ENCODE measurements around the gene ARID5B.

ARID5B gene, protein sequence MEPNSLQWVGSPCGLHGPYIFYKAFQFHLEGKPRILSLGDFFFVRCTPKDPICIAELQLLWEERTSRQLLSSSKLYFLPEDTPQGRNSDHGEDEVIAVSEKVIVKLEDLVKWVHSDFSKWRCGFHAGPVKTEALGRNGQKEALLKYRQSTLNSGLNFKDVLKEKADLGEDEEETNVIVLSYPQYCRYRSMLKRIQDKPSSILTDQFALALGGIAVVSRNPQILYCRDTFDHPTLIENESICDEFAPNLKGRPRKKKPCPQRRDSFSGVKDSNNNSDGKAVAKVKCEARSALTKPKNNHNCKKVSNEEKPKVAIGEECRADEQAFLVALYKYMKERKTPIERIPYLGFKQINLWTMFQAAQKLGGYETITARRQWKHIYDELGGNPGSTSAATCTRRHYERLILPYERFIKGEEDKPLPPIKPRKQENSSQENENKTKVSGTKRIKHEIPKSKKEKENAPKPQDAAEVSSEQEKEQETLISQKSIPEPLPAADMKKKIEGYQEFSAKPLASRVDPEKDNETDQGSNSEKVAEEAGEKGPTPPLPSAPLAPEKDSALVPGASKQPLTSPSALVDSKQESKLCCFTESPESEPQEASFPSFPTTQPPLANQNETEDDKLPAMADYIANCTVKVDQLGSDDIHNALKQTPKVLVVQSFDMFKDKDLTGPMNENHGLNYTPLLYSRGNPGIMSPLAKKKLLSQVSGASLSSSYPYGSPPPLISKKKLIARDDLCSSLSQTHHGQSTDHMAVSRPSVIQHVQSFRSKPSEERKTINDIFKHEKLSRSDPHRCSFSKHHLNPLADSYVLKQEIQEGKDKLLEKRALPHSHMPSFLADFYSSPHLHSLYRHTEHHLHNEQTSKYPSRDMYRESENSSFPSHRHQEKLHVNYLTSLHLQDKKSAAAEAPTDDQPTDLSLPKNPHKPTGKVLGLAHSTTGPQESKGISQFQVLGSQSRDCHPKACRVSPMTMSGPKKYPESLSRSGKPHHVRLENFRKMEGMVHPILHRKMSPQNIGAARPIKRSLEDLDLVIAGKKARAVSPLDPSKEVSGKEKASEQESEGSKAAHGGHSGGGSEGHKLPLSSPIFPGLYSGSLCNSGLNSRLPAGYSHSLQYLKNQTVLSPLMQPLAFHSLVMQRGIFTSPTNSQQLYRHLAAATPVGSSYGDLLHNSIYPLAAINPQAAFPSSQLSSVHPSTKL

DNA sequence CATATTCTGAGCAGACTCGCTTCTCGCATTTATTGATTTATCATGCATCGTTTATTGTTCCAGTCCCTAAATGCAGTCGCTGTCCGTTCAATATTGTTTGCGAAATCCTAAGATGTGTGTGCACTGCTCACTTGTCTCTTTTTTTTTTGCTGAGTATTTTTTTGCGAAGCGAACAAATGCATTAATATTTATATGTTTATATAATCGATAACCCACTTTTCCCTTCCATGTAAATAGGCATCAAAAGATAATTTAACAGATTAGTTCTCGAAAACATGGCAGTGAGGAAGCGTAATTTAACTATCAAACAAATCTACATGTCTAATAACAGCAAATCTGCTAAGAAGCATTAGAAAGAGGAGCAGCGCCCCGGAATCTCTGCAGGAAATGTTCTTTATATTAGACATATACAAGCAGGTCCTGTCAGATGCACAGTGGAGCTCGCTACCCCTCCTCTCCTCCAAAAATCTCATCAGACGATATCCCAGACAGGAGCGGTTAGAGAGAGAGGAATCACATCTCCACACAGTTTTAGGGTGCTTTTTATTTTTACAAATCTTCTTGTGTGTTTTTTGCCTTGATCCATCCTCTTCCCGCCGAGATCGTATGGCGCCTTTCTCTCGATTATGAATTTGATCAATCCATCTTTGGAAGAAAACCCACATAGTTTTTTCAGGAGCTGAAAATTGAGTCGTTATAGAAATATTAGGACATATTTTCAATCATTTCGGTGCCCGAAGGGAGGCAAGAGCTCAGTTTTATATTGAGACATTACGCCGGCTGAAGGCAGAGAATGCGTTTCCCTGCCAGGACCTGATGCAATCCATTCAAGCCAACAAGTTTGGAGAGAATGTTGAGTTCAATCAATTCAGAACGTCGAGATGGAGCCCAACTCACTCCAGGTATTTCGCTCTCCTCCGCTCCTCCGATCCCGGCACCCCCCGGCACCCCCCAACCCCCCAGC lies at the start of gene ARID5B:
Gene ARID5B (plus strand): TSS at position 871 of the 964 bp plus-strand sequence. CDS start 11 bp downstream, at position 882.
- peak; percentile 74 for DNase-seq

DNA sequence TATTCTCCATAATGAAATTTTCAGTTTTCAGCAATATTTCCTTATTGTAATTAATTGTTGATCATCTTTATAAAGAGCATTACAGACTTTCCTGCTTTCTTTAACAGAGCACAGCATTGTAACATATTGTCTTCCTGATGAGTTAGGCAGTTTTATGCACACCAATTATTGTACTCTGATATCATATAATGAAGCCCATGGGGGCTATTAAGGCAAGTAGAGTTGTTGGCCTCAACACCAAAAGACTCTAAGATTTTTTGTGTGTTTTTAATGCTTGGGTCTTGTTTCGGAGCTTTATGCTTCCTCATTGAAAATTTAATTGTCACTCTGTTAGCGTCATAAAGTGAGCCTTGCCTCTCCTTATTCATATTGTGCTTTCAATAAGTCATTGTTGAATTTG lies 49.2 kb upstream of the ARID5B start:
- DNase-seq, result no peak

DNA sequence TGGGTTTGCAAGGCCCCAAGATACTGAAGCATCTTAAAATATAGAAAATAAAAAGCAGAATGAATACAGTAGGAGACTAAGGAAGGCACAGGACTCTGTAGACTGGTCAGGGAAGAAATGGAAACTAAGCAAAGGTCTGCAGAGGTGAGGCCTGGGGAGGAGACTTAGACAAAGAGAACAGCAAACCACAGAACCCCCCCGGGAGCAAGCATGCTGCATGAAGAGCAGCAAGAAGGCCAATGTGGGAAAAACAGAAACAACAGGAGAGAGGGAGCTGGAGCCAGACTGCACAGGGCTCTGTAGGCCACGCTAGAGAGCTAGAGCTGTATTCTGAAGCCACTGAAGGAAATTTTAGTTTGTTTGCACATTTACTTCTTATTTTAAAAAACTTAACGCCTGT lies 45.7 kb upstream of the ARID5B start:
- DNase-seq, result no peak

DNA sequence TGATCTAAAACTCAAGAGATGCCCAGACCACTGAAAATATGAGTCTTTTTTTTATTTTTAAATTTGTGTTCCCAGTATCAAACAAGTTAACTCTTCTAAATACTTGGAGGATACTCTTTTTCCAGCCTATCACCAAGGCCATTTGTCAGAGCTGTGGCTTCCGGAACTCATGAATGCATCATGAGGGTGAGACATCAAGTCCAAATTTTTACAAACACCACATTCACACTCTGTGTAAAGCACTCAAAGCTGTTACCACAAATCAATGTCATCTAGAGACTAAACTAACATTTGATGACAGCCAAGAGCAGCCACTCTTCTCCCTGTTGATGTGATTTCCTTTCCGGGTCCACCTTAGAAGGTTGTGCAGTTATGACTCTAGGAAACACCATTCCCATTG lies 43.8 kb upstream of the ARID5B start:
- no peak for DNase-seq

DNA sequence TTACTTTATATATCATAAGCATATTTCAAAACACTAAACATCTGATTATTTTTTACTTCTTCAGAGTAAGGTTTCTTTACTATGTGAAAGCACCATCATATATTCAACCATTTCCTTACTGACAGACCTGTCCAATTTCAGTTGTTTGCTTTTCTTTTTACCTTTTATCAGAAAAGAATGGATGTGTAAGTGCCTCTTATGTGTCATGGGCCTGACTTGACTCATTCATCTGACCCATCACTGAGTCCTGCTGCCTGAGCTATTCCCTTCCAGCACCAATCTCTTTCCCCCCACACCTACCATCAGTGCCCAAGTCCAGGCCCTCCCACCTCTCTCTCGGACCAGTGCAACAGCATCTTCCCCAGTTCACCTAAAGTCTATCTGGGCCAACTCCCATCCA lies 41.7 kb upstream of the ARID5B start:
- DNase-seq, result no peak

DNA sequence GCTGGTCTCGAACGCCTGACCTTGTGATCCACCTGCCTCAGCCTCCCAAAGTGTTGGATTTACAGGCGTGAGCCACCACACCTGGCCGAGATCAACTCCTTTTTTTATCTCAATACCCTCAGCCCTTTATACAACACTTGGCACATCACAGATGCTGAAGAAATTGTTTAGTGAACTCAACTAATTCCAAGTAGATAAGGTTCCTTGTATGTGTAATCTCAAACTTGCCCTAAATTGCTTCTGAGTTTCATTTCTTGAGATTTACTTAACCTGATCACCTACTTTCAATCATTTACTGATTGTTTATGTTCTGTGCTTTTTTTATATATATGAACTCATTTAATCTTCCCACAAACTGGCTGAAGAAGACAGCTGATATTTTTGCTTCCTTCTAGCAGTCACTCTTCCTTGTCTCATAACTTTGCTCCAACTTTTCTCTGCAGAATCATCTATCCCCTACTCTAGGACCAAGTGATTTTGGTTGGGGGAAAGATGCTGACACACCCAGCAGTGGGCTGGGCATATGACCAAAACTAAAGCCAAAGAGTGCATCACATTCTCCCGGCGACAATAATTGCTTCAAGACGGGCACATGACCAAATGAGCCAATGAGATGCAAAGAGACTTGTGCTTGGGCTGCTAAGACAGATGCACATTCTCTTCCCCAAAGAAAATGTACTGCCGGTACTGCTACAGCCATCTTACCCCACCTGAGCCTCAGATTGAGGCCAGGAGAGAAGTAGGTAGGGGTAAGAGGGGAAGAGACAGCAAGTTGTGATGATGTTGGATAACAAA lies 40.3 kb upstream of the ARID5B start:
- DNase-seq, result no peak

DNA sequence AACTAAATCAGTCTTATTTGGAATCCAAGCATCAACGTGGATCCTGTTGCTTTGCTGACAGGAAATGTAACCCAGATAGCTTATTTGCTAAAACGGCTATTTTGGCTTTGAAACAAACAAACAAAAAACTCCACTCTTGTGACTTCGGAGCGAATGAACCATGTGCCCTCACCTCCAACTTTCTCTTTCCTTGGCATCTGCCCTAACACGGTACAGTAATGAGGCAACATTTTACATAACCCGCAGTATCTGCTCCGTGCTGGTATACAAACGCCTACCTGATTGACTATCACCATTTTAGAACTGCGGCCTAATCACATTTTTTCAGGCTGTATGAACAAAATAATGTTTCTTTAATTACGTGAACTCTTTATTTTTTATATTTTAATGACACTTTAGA lies 37.5 kb upstream of the ARID5B start:
- DNase-seq, result no peak

DNA sequence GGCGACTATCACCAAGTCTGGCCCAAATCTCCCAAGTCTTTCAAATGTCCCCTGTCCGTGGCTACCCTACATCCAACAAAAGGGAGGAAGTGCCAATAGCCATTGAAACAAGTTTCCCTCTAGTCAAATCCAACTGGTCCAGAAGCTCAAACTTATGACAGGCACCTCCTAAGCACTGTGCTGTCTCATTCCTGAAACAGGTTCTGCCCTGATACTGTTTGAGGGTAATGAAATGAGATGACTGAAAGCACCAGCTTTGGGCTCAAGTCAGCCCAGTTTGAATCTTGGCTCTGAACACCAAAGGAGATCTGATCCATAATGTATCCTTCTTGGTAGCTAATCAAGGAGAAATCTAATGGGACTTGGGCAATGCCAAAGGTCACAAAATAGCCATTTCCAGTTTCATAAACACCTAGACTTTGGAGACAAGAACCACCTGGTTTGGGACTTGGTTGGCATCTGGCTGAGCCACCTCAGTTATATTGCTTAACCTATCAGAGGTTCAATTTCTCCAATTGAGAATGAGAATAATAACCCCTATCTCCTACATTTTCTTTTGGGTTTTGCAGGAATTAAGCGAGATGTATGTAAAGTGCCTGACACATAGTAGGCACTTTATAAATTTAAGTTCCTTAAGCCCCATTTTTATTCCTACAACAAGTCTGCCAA lies 34.7 kb upstream of the ARID5B start:
- DNase-seq, result peak; percentile 28

DNA sequence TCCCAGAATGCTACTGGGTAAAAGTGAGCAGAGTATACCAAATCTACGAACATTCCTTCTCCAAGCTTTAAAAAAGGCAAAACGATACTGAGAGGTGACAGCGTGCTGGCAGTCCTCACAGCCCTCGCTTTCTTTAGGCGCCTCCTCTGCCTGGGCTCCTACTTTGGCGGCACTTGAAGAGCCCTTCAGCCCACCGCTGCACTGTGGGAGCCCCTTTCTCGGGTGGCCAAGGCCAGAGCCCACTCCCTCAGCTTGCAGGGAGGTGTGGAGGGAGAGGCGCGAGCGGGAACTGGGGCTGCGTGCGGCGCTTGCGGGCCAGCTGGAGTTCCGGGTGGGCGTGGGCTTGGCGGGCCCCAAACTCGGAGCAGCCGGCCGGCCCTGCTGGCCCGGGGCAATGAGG lies 34.1 kb upstream of the ARID5B start:
- DNase-seq, result peak; percentile 16

DNA sequence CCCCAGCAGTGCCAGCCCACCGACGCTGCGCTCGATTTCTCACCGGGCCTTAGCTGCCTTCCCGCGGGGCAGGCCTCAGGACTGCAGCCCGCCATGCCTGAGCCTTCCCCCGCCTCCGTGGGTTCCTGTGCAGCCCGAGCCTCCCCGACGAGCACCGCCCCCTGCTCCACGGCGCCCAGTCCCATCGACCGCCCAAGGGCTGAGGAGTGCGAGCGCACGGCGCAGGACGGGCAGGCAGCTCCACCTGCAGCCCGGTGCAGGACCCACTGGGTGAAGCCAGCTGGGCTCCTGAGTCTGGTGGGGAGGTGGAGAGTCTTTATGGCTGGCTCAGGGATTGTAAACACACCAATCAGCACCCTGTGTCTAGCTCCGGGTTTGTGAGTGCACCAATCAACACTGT lies 33.7 kb upstream of the ARID5B start:
- peak; percentile 75 for DNase-seq

DNA sequence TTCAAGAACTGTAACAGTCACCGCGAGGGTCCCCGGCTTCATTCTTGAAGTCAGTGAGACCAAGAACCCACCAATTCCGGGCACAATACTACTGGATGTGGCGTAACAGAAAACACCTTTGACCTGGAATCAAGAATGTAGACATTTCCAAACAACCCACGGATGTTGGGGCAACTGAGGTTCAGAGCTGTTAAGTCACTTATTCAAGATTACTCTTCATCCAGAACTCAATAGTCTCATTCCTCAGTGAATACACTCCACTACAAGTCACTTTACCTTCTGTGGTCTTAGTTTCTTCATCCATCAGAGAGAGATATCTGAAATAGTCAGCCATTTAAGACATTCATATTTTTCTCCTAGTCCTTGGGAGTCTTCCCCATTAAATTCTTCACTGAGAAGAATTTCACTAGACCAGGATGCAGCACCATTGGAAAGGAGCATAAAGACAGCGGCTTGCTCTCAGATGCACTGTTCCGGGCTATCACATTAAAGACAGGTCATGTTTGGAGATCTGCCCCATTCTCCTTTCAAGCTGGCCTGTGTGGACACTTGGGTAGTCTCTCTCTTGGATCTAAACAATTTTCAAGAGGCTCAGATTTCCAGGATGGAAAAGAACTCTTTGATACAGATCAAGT lies 32.3 kb upstream of the ARID5B start:
- no peak for DNase-seq

DNA sequence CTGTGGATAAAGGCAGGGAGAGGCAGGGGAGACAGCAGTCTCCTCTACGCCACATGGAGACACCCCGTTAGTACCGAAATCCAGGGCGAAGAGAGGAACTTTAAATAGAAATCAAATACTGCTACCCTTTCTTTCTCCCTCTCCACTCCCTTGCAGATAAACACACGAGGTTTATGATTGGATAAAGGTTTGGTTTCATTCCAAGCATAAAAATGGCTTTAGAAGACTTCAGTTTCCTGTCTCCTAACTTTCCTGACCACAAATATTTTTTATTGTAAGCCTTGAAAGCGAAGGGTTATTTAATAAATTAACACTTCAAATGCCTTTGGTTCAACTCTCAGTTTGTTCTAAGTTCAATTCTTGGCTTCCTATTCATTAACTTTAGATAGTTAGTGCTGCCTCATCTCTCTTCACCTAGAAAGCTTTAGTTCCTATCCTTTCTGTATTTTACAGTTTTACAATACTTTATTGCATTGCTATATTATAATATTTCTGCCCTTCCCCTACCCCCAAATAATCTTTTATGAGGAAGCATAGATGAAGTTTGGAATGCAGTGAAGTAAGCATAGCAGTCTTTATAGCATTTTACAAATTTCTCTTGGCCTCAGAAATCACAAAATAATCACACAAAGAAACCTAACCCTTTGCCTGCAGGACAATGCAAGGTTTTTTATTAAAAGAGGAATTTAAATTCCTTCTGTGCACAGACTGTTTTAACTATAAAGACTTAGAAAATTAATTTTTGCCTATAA lies 31.5 kb upstream of the ARID5B start:
- DNase-seq, result no peak

DNA sequence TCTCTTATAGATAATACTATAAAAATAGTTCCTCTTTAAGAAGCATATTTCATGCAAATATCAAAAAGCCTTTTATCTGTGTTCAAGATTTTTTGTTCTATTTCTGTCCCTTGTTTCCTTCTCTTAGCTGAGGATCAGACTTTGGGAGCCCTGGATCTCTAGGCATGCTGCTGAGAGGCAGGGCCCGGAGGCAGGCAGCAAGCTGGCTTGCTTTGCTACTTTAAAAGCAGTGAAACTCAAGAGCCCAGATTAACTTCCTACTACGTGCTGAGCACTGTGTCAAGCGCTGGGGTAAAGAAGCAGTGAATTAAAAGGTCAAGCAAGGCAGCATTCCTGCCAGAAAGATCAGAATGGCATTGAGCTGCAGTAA lies 31.0 kb upstream of the ARID5B start:
- no peak for DNase-seq

DNA sequence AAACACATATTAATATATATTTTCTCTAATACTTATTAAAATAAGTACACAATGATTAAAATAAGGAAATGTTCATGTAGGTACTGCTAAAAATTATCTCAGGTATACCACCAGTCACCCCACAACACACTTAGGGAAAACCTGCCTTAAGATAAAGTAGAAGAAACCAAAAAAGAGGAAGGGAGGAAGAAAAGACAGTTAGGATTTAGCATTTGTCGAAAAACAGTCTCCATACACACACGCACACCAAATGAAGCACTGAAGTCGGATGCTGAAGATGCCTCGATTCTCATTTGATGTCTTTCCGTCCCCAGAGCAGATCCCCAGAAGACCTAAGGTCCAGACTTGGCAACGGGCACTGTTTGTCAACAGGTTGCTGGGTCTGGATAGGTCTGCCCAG lies 30.0 kb upstream of the ARID5B start:
- no peak for DNase-seq

DNA sequence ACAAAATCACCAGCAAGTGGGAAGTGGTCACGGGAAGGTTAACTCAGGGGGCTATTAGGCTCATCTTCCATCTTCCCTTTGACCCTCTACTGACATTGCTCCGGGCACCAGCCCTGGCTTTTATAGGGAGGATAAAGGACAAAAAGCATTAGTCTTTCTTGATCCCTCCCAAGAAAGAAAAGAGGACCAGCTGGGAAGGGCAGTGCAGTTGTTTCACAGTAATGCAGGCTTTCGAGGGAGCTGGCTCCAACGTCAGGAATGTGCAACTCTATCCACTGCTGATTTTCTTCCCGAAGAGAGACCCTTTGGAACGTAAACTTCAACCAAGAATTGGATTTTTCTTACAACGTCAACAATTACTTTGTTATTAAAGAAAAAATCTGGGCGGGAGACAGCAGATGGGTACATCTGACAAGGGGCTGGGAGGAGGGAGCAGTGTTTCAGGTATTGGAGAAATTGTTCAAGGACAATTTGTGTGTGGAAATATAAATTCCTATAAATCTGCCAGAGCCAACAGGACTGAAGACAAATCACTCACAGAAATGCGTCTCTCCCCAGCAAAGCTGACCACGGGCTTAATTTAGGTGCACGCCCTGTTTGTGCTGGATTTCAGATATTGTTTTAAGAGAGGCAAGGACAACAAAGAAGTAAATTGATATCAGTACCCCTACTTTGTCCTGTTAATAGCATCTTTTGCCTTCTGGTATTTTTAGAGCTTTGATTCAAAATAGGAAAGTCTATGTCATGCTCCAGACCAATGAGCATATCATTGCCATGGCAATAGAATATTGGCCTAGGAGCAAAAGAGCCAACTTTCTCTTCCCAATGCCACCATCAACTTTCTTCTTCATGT lies 23.4 kb upstream of the ARID5B start:
- no peak for DNase-seq

DNA sequence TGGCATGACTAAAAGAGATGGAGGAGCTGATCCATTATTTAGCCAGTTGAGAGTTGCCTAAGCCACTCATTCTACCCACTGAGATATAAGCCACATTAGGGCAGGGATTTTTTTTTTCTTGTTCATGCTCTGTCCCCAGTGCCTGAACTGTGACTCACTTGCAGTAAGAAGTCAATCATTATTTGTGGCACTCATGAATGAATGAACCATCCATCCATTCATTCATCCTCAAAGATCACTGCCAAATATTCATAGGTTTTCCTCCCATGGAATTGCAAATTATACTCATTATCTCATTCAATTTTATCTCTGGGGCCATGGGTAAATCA lies 22.8 kb upstream of the ARID5B start:
- no peak for DNase-seq

DNA sequence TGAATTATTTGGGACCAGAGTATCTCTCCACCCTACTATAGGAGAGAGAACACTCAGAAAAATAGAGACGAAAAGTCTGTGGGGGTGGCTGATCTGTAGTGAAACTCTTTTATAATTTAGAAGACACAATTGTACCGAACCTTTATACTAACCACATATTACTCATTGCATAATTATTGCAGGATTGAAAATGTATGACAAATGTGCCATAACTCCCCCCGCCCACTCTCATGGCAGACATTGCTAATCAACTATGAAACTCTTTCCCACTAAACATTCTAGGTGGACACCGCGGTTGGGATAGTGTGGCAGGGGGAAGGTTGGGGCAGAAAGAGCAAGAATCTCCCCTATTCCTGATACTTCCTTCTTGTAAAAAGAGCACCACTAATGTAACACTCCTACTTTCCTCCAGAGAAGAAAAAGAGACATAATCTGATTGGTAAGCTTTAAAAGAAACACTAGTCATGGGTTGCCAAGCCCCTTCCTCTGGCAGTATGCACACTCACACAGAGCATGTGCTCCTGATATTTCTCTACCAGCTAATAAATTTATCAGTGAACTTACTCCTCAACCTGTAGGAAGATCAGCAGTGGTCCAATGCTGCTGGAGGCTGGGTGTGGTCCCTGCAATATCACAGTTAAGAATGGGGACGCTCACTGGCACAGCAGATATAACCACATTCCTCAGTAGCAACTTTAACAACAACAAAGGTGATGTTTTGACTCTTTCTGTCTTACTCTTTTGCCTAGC lies 18.7 kb upstream of the ARID5B start:
- DNase-seq, result peak; percentile 67
